SU-DHL-6 (cell line): ENCODE data around the gene RGL2.

Source experiments
- EZH2phosphoT487 ChIP-seq: fragments of 200-600 bp; sonication (generic), shearing (Covaris generic); conservative IDR thresholded peaks from 2 replicates; pipeline ENCODE4 v1.6.1; 2018; ENCODE audit warnings: mild to moderate bottlenecking, antibody characterized with exemption, low read length, moderate library complexity, mixed read lengths
- TF ChIP-seq, protein P1 (sequence below): fragments of 200-600 bp; sonication (generic); IDR thresholded peaks from one replicate; pipeline ENCODE4 v1.5.1; 2017; ENCODE audit warnings: antibody characterized with exemption, mild to moderate bottlenecking, low read length, moderate library complexity; ENCODE audit not compliant: insufficient read depth, poor library complexity, severe bottlenecking

DNA sequence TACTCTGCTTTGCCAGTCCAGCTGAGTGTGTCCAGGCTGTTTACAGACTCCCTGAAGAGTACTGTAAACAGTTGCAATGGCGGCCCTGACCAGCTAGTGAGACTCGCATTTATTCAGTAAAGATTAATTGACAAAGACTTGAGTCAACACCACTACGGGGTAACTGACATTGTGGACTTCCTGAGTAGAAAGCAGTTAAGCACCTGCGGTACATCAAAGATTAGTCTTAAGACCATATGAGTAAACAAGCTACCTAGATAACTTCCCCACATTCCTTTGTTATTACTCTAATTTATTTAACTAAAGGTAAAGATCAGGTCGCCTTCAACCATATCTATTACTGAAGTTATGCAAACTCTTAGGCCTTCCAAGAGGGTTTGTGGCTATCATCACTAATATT is 39.7 kb downstream of the RGL2 start:
- TF ChIP-seq, protein P1, sequence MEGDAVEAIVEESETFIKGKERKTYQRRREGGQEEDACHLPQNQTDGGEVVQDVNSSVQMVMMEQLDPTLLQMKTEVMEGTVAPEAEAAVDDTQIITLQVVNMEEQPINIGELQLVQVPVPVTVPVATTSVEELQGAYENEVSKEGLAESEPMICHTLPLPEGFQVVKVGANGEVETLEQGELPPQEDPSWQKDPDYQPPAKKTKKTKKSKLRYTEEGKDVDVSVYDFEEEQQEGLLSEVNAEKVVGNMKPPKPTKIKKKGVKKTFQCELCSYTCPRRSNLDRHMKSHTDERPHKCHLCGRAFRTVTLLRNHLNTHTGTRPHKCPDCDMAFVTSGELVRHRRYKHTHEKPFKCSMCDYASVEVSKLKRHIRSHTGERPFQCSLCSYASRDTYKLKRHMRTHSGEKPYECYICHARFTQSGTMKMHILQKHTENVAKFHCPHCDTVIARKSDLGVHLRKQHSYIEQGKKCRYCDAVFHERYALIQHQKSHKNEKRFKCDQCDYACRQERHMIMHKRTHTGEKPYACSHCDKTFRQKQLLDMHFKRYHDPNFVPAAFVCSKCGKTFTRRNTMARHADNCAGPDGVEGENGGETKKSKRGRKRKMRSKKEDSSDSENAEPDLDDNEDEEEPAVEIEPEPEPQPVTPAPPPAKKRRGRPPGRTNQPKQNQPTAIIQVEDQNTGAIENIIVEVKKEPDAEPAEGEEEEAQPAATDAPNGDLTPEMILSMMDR, result no peak
- no peak for TF ChIP-seq EZH2phosphoT487
